H1 (cell line): ENCODE measurements around the gene RAPGEF1. TPM values are rescaled to one million over a fixed set of nuclear protein-coding genes. Genes with fewer than 3 reads are reported as not detected.

Experiments
- CTCF ChIA-PET: fragments of 300-600 bp; sonication (Branson Sonifier 250); formaldehyde crosslinking; loops from one replicate; lab custom pipeline; 2021; ENCODE audit not compliant: partially characterized antibody; lab: Charles Lee
- POLR2A ChIA-PET: fragments of 300-600 bp; sonication (Branson Sonifier 250); formaldehyde crosslinking; loops from one replicate; lab custom pipeline; 2021; ENCODE audit warnings: inconsistent platforms; ENCODE audit not compliant: partially characterized antibody; lab: Charles Lee
- DNase-seq, 2 experiments: peaks; one replicate each; pipeline versions ENCODE4 v3.0.0 to v3.0.0-alpha.2; 2010 to 2022; ENCODE audit warnings: low spot score in 2 of 2, low read depth in 1 of 2, mixed read lengths in 1 of 2
- FAIRE-seq: peaks from 2 replicates; lab custom pipeline; 2011; peaks lifted over from hg19 to GRCh38; lab: Jason Lieb, UNC
- H2AFZ ChIP-seq: 2 replicates; pipeline ENCODE4 v1.8.1; 2012; ENCODE audit warnings: low read length, inconsistent platforms
- H2AK5ac ChIP-seq: 2 replicates; pipeline ENCODE4 v1.6.1; 2013; ENCODE audit warnings: low read depth, low read length
- H2BK120ac ChIP-seq: replicated peaks from 2 replicates; pipeline ENCODE3; 2013; ENCODE audit warnings: low read depth, low read length, inconsistent platforms
- H2BK12ac ChIP-seq: 2 replicates; pipeline ENCODE4 v1.6.1; 2013; ENCODE audit warnings: low read depth, low read length
- H2BK15ac ChIP-seq: 2 replicates; pipeline ENCODE4 v1.6.1; 2013; ENCODE audit warnings: low read length
- H2BK20ac ChIP-seq: 2 replicates; pipeline ENCODE4 v1.6.1; 2013; ENCODE audit warnings: low read length
- H2BK5ac ChIP-seq: 2 replicates; pipeline ENCODE4 v1.6.1; 2013; ENCODE audit warnings: low read depth, low read length
- H3K14ac ChIP-seq: 2 replicates; pipeline ENCODE4 v1.6.1; 2013; ENCODE audit warnings: inconsistent platforms; ENCODE audit not compliant: insufficient read length
- H3K18ac ChIP-seq: 2 replicates; pipeline ENCODE4 v1.6.1; 2013; ENCODE audit warnings: low read length; ENCODE audit errors: extremely low read depth
- H3K23ac ChIP-seq: 2 replicates; pipeline ENCODE4 v1.6.1; 2013; ENCODE audit warnings: inconsistent platforms; ENCODE audit not compliant: insufficient read length
- H3K23me2 ChIP-seq: 2 replicates; pipeline ENCODE4 v1.6.1; 2013; ENCODE audit warnings: low read depth, low read length
- H3K27ac ChIP-seq: 2 replicates; pipeline ENCODE4 v1.6.1; 2011; ENCODE audit warnings: low read depth, low read length, inconsistent platforms
- H3K27me3 ChIP-seq, 4 experiments: replicated peaks in 1 of 4; 1 replicate in 1 of 4; 2 replicates in 3 of 4; pipeline versions ENCODE4 v1.6.1 to v1.8.1; 2011 to 2013; ENCODE audit warnings: low read length in 3 of 4, mild to moderate bottlenecking in 3 of 4, inconsistent platforms in 2 of 4, mixed read lengths in 2 of 4, moderate library complexity in 1 of 4; ENCODE audit not compliant: control insufficient read depth in 3 of 4, insufficient read depth in 3 of 4; ENCODE audit errors: extremely low read depth in 1 of 4
- H3K36me3 ChIP-seq, 4 experiments: 2 replicates each; pipeline versions ENCODE4 v1.6.1 to v1.8.1; 2011 to 2013; ENCODE audit warnings: mild to moderate bottlenecking in 4 of 4, low read length in 3 of 4, moderate library complexity in 2 of 4, control low read depth in 1 of 4, inconsistent platforms in 1 of 4; ENCODE audit not compliant: insufficient read depth in 4 of 4, control insufficient read depth in 2 of 4
- H3K4ac ChIP-seq: replicated peaks from 2 replicates; pipeline ENCODE3; 2013; ENCODE audit warnings: low read length, low read depth, mixed read lengths, inconsistent platforms; ENCODE audit not compliant: insufficient read length
- H3K4me1 ChIP-seq, 4 experiments: replicated peaks in 1 of 4; 1 replicate in 1 of 4; 2 replicates in 3 of 4; pipeline versions ENCODE4 v1.6.1 to v1.8.1; 2011 to 2013; ENCODE audit warnings: low read length in 3 of 4, inconsistent platforms in 2 of 4, mixed read lengths in 1 of 4; ENCODE audit not compliant: insufficient read depth in 4 of 4, control insufficient read depth in 3 of 4
- H3K4me2 ChIP-seq, 2 experiments: 2 replicates each; pipeline versions ENCODE4 v1.6.1 to v1.8.1; 2011 to 2013; ENCODE audit warnings: low read depth in 2 of 2, low read length in 2 of 2, control low read depth in 1 of 2, inconsistent platforms in 1 of 2, mild to moderate bottlenecking in 1 of 2; ENCODE audit not compliant: insufficient read depth in 1 of 2
- H3K4me3 ChIP-seq, 4 experiments: fragments of 200-600, 300-600 bp in 1 of 4; sonication (generic), shearing (Covaris generic), sonication (Bioruptor Twin) in 1 of 4; 2 replicates each; pipeline versions ENCODE4 v1.5.1 to v1.8.1; 2011 to 2016; ENCODE audit warnings: low read length in 4 of 4, low read depth in 3 of 4, control low read depth in 2 of 4, inconsistent platforms in 2 of 4, mild to moderate bottlenecking in 2 of 4, mixed read lengths in 1 of 4, moderate library complexity in 1 of 4; ENCODE audit not compliant: insufficient read depth in 2 of 4; ENCODE audit errors: extremely low read depth in 1 of 4
- H3K56ac ChIP-seq: replicated peaks from 2 replicates; pipeline ENCODE3; 2013; ENCODE audit warnings: low read depth, mild to moderate bottlenecking, mixed read lengths, low read length, inconsistent platforms; ENCODE audit not compliant: insufficient read length
- H3K79me1 ChIP-seq: 2 replicates; pipeline ENCODE4 v1.6.1; 2013; ENCODE audit warnings: low read depth, low read length, control low read depth
- H3K79me2 ChIP-seq, 2 experiments: 2 replicates each; pipeline versions ENCODE4 v1.6.1 to v1.8.1; 2012 to 2013; ENCODE audit warnings: low read length in 2 of 2, mild to moderate bottlenecking in 2 of 2, inconsistent platforms in 1 of 2; ENCODE audit not compliant: insufficient read depth in 2 of 2, control insufficient read depth in 1 of 2
- H3K9ac ChIP-seq, 4 experiments: replicated peaks in 1 of 4; 1 replicate in 1 of 4; 2 replicates in 3 of 4; pipeline versions ENCODE4 v1.6.1 to v1.8.1; 2011 to 2013; ENCODE audit warnings: low read depth in 3 of 4, low read length in 3 of 4, control low read depth in 2 of 4, mild to moderate bottlenecking in 2 of 4, moderate library complexity in 2 of 4, inconsistent platforms in 1 of 4; ENCODE audit errors: extremely low read depth in 1 of 4
- H3K9me3 ChIP-seq, 2 experiments: 2 replicates each; pipeline versions ENCODE4 v1.6.1 to v1.8.1; 2012 to 2013; ENCODE audit warnings: mild to moderate bottlenecking in 2 of 2, moderate library complexity in 2 of 2, control low read depth in 1 of 2, inconsistent platforms in 1 of 2, low read depth in 1 of 2, low read length in 1 of 2, mixed read lengths in 1 of 2; ENCODE audit not compliant: insufficient read depth in 2 of 2
- H4K20me1 ChIP-seq, 2 experiments: replicated peaks in 1 of 2; 2 replicates each; pipeline versions ENCODE3 to v1.8.1; 2011 to 2013; ENCODE audit warnings: inconsistent platforms in 2 of 2, low read length in 2 of 2, mild to moderate bottlenecking in 1 of 2; ENCODE audit not compliant: insufficient read depth in 2 of 2, control insufficient read depth in 1 of 2
- H4K5ac ChIP-seq: 2 replicates; pipeline ENCODE4 v1.6.1; 2013; ENCODE audit warnings: low read length, low read depth, mixed read lengths, inconsistent platforms; ENCODE audit not compliant: insufficient read length
- H4K8ac ChIP-seq: 2 replicates; pipeline ENCODE4 v1.8.0; 2013; ENCODE audit warnings: mild to moderate bottlenecking, moderate library complexity, low read length, inconsistent platforms; ENCODE audit not compliant: insufficient read depth; ENCODE audit errors: extremely low read depth
- H4K91ac ChIP-seq: replicated peaks from 2 replicates; pipeline ENCODE3; 2013; ENCODE audit warnings: low read length, mixed read lengths, inconsistent platforms; ENCODE audit not compliant: insufficient read length
- CTBP2 ChIP-seq: IDR thresholded peaks from 2 replicates; pipeline ENCODE4 v1.7.0; 2011; ENCODE audit warnings: borderline replicate concordance, mild to moderate bottlenecking, moderate library complexity, mixed read lengths, low read length; ENCODE audit not compliant: insufficient read depth, insufficient read length
- EZH2 ChIP-seq: fragments of 200-600 bp; sonication (generic); IDR thresholded peaks from 2 replicates; pipeline ENCODE4 v1.7.1; 2012; ENCODE audit warnings: low read depth, mild to moderate bottlenecking, moderate library complexity, low read length, inconsistent platforms; ENCODE audit not compliant: severe bottlenecking
- TEAD4 ChIP-seq: IDR thresholded peaks from 2 replicates; pipeline ENCODE4 v1.6.1; 2012; ENCODE audit warnings: low read depth, low read length, inconsistent platforms, mixed read lengths
- WGBS, 2 experiments: shearing (Covaris generic) in 1 of 2; methylation state at CpG; one replicate each; pipeline versions ENCODE4 v1.1.6 to v1.1.7; 2013 to 2015; ENCODE audit warnings: low lambda C conversion rate in 2 of 2, mixed read lengths in 2 of 2, inconsistent platforms in 1 of 2, low coverage in 1 of 2, missing lambda C conversion rate in 1 of 2; ENCODE audit not compliant: insufficient replicate concordance in 2 of 2, insufficient coverage in 1 of 2, insufficient read length in 1 of 2; ENCODE audit errors: extremely low coverage in 1 of 2, missing lambda C conversion rate in 1 of 2; 5-methylcytosine and 5-hydroxymethylcytosine counted together
- polyA plus RNA-seq, 7 experiments: library from polyadenylated mRNA; depleted of rRNA in 3 of 7; stranded (reverse) in 5 of 7; unstranded in 2 of 7; fragments of >200 nt in 5 of 7; fragments of 200-250 nt in 2 of 7; gene quantifications; 1 replicate in 5 of 7; 2 replicates in 1 of 7; 4 replicates in 1 of 7; pipeline versions ENCODE4 v1.2.1 to v1.2.3, GENCODE V29; 2011 to 2013; ENCODE audit warnings: missing spikeins in 2 of 7, mixed read lengths in 2 of 7
- total RNA-seq: library from RNA; stranded (reverse); fragmentation: NEBNext Ultra II Directional; extraction: Animal tissue kit (Norgen Biotek cat#: 25700); gene quantifications from 2 replicates; pipeline ENCODE4 v1.2.1, GENCODE V29; 2021

RAPGEF1 gene
- total and polyA plus RNA-seq, 2 of the 8 experiments (the other 6 are each of a cell fraction or from before 2014, with no cell fraction given) = 29.7 to 78.9 TPM

DNA sequence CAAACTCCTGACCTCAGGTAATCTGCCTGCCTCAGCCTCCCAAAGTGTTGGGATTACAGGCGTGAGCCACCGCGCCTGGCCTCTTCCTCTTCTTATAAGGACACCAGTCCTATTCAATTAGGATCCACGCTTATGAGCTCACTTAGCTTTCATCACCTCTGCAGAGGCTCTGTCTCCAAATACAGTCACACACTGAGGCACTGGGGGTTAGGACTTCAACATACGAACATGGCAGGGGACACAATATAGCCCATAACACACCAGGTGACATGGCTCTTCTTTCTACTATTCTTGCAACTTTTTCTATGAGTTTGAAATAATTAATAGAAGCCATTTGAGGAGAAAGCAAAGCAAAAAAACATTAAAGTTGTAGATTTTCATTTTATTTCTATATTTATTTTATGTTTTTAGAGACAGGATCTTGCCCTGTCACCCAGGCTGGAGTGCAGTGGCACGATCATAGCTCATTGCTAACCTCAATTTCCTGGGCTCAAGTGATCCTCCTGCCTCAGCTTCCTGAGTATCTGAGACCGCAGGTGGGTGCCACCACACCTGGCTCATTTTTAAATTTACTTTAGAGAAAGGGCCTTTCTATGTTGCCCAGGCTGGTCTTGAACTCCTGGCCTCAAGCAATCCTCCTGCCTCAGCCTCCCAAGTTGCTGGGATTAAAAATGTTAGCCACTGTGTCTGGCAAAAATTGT, 200.5 kb downstream of the RAPGEF1 start:
- H3K14ac ChIP-seq = no peak overlapping the region
- H2AFZ ChIP-seq = no peak overlapping the region
- H3K36me3 ChIP-seq = no peaks in the 10 kb centered on the region
- 88% methylated on average over 7 of the region's 7 CpGs; no CpG with 5 or more reads in 1 of the 2 experiments for WGBS, 2 experiments
- H3K4ac ChIP-seq = no peak overlapping the region
- H3K27ac ChIP-seq = no peak overlapping the region
- no peak overlapping the region for H3K4me3 ChIP-seq
- CTCF ChIA-PET = interaction anchor here (1.1 kb wide), 1 partner anchor 29 kb away, joined by 3 read pairs; no protein-coding TSS in a partner anchor
- H3K9me3 ChIP-seq = peaks cover 19 to 27% of the 10 kb centered on the region in 2 experiments
- H3K79me1 ChIP-seq = no peaks in the 10 kb centered on the region
- H3K79me2 ChIP-seq = no peaks in the 10 kb centered on the region
- no peak overlapping the region for H3K4me2 ChIP-seq
- H3K18ac ChIP-seq = no peak overlapping the region
- H2BK120ac ChIP-seq = no peak overlapping the region
- H3K56ac ChIP-seq = no peak overlapping the region
- no peaks in the 10 kb centered on the region for H4K20me1 ChIP-seq
- FAIRE-seq (no peak), DNase-seq (no peak)
- peaks cover 0 to 7% (median 3%) of the 10 kb centered on the region in 4 experiments; a peak in 6 of 7 replicates for H3K27me3 ChIP-seq
- no peak overlapping the region for H2AK5ac ChIP-seq
- TF ChIP-seq TEAD4 (no peak), CTBP2 (no peak), EZH2 (no peak)
- H3K23ac ChIP-seq = no peak overlapping the region
- H3K4me1 ChIP-seq = no peaks in the 10 kb centered on the region
- no peak overlapping the region for H4K8ac ChIP-seq
- no peak overlapping the region for H4K91ac ChIP-seq
- H2BK20ac ChIP-seq = no peak overlapping the region
- no peak overlapping the region for H2BK12ac ChIP-seq
- POLR2A ChIA-PET = interaction anchor here (0.7 to 1.7 kb wide), 3 partner anchors 15 to 60 kb away, joined by 3 to 4 read pairs (median 3); no protein-coding TSS in a partner anchor
- H4K5ac ChIP-seq = no peak overlapping the region
- H2BK5ac ChIP-seq = no peak overlapping the region
- H2BK15ac ChIP-seq = no peak overlapping the region
- no peaks in the 10 kb centered on the region for H3K23me2 ChIP-seq
- H3K9ac ChIP-seq = no peak overlapping the region
